NCI-H146 treated with DMSO at 0.1 percent for 48 hours (cell line): Measurements from ENCODE around the gene RMI1.

Source experiments
- DNase-seq: peaks from one replicate; lab custom pipeline; 2025; ENCODE audit not compliant: unreplicated experiment; lab: John Stamatoyannopoulos, UW

RMI1 gene

DNA sequence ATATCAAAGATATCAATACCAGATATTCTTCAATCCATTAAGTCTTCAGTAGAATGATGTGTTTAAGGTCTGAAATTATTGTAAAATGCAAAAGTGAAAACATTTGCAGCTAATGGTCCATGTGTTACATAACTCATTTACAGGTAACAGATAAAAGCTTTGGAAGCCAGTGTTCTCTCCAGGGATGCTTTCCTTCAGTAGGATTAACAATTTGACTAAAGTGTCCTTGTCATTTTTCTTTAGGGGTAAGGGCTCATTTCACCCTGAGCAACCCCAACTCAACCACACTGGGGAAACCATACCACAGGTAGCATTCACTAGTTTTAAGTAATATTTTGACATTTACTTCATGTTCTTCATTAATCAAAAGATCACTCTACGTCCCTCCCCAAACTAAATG is 13.5 kb upstream of the RMI1 start:
- no peak for DNase-seq

DNA sequence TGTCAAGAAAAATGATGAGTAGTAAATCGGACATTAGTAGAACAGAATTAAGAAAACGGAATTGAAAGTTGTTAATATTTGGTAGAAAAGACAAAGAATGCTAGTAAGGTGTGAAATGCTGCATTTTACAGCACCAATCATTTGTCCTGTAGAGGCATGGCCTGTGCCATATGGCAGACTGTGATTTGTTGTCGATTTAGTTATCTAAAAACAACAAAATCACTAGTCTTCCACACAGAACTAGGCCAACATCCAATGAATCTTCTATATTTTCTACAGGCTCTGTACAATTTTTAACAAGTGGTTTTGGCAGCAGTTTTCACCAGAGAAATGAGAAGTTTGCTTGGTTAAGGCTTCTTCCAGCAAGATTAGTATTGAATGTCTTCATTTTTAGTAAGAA is 11.0 kb upstream of the RMI1 start:
- DNase-seq: no peak

DNA sequence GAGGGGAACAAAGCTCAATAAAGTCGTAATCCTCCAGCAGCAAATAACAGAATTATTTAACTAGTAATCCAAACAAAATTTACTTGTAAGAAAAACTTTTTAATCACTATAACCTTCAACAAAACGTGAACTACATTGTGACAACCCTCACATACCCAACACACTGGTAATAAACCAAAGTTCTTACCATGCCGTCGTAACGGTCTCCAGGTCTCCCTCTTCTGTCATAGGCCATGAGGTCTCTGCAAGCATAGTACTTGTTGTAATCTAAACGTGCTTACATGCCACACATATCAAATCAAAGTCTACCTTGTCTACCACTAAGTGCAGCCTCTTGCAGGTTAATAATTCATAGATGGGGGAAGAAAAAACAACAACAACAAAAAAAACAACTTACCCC is 9.1 kb upstream of the RMI1 start:
- DNase-seq: no peak

DNA sequence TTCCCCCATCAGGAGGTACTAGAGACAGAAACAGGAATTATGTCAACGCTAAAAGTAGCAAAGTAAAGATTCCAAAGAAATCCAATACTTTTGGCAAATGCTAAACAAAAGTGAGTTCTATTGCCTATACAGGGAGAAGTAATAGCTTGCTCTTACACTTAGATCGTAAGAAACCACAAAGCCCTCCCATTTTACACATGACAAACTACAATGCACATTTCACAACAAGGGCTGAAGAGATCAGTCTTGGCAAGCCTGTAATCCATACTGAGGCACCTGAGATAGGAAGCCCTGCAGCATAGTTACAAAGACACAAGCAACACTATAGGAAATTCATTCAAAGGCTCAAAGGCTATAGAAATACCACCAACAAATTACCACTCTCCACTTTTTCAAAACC is 8.3 kb upstream of the RMI1 start:
- DNase-seq: no peak

DNA sequence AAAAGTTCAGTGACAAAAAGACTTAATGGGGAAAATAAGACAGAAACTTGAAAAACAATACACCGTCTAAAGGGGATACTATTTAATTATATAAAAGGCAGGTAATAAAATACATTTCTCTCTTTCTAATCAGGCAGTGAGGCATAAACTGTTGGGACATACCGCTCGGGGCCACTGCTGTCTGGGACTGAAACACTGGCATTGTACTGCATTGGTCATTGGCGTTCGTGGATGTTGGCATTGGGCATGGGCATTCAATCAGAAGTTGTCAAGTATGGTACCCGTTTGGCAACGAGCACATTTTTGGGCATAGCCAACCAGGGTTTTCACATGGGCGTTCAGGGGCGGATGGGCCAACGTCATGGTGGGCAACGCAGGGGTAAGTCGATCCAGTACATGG is 5.3 kb upstream of the RMI1 start:
- no peak for DNase-seq

DNA sequence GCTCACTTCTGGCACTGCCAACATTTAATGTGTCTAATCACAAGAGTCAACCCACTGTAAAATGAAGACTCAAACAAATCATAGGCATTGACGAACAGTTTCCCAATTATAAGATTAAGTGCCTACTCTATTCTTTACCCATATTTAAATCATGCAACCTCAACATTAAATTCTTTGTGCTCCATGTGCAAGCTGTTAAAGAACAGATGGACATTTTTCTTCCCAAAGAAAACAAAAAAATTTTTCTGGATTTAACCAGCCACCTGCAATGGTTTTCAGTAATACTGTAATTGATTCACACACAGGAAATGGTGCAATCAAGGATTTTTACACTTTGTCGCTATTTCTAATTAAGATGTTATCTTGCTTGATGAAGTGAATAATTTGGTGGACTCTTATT is 4.2 kb upstream of the RMI1 start:
- DNase-seq: no peak

DNA sequence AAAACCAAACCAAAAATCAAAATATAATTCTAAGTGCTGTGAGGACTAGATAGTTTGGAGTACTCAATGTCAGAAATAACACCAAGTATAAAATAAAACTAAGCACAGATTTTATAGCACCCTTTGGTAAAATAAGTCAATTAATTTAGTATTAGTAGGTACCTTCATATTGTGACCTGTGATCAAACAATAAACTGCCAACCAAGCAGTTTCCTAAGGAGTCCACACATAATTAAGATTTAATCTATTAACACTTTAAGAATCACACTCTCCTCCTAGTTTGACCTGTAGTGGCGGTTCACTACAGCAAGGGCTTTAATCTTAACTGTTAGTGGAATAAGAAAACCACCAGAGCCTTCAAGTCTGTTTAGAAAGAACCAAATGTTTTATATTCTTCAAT is 3.4 kb upstream of the RMI1 start:
- DNase-seq: no peak

DNA sequence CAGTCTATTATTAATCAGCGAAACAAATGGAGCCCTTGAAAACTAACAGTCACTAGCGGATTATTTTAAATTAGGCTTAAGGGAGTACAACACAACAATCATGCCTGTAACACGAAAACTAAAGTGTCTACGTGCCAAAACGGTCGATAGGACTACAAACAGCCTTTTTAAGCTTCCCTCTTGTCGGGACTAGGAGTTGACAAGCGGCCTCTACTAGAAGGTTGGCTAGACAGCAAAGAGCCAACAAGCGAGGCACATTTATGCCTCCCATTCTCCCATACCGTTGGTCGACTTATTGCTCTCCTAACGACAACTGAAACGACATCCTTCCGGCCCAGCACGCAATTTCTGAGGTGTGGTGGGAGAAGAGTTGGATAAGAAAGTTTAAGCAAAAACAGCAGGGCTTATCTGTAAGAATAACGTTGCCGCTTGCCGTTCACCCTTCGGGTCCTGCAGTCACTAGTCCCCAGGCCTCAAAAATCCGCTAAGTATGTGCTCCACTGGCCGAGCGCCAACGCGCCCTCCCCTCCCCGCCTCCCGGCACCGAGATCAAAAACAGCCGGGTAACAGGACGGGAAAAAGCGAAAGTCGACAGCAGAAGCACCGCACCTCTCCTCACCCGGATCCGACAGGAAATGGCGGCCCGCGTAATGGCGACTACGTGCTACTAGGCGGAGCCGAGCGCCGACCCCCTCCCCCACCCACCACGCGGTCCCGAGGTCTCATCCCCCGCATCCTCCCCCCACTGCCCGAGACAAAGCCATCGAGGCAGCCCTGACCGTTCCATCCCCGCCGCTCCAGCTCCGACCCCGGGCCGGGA is 1.4 kb upstream of the RMI1 start:
- DNase-seq: peak; percentile 8

DNA sequence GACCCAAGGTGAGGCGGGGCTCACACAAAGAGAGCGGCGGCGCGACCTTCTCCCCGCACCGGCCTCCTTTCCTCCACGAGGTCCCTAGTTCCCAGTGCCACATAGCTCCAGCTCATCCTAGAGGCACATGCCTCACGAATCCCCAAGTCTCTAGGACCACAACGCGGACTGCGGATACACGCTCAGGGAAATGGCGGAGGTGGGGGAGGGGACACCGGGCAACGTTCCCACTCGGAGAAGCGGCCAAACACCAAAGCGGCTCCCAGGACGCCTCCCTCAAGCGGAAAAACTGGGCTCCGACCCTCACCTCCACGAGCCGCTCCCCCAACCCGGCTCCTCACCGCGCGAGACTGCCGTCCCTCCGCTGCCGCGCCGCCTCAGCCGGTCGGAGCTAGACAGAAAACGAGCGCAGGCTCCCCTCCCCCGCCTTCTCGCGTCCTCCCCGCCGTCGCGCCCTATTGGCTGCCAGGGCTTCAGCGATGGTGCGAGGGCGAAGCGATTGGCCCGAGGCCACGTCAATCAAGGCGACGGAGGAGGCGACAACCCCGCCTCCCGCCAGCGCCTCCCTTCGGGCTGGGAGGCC is 702 bp upstream of the RMI1 start, which contains the start of gene HNRNPK:
Gene HNRNPK (minus strand): TSS at position 404 of the 583 bp plus-strand sequence. CDS start 1,963 bp downstream, outside the sequence.
- peak; percentile 83 for DNase-seq

DNA sequence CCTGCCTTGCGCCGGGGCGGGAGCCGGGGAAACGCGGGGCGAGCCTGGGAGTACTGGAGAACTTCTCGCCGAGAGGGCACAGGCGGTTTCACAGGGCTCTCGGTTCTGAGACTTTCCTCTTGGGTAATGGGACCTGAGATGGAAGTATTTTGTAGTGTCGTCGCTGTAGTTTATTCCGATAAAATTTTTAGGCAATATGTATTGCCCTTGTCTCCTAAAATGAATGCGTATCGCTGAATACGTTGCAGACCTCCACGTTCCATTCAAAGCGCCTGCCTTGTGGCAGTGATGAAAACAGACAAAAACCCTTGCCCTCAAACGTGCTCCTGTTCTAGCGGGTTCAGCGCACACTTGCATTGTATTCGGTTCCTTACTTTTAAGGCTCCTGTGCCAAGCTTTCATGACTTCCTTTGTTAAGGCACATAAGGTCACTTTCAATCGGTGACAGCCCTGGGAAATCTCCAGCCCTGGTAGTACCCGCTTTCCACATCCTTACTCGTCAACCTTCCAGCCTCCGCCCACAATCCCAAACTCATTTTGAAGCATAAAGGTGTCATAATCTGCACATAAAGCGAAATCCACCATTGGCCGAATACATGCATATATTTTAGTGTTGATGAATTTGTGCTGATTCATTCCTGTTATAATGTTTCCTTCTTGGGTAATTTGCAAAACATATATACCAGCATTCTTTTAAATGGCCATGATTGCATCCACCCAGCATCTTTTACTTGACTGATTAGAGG is 694 bp downstream of the RMI1 start:
- no peak for DNase-seq

DNA sequence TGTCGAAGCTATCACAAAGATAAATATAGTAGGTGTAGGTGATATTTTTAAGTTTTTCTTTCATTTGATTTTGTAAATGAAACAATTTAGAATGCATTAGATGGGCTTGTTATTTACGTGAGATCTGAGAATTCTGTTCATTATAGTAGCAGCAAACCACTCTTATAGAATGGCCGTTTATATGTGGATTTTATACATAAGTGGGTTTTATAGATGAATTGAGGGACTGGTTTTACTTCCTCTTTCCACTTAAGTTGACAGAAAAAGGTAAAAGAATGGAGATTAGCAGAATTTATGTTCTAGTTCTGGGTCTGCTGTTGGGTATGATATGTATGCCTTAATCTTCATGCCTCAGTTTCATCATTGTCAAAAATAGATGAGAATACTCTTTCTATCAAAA is 5.6 kb downstream of the RMI1 start:
- DNase-seq: no peak

DNA sequence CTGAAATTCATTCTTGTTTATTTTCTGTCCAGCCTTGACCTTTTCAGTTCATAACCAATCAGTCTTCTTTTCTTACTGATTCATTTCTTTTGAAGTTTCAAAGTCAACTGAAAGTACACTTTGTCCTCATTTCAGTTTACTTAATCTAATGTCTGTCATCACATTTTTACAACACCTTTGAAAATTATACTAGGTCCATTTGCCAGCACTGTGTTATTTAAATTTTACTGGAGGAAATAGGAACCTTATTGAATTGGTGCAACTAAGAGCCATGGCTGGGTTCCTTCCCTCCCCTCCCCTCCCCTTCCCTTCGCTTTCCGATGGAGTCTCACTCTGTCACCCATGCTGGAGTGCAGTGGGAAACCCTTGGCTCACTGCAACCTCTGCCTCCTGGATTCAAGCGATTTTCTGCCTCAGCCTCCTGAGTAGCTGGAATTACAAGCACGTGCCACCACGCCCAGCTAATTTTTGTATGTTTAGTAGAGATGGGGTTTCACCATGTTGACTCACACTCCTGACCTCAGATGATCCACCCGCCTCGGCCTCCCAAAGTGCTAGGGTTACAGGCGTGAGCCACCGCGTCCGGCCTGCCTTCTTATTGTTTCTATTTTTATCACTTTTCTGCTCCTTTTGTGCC is 6.3 kb downstream of the RMI1 start:
- DNase-seq: no peak

DNA sequence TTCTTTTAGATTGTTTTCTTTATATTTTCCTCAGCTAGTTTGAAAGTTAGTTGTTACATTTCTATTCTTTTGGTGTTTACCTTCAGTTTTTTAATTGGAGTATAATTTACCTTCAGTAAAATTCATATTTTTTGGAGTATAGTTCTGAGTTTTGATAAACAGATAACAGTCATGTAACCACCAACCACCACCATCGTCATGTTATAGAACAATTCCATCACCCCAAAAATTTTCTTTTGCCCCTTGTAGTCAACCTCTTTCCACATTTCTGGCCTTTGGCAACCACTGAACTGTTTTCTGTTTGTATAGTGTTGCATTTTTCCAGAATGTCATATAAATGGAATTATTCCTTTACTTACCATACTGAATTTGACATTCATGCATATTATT is 6.8 kb downstream of the RMI1 start:
- no peak for DNase-seq

DNA sequence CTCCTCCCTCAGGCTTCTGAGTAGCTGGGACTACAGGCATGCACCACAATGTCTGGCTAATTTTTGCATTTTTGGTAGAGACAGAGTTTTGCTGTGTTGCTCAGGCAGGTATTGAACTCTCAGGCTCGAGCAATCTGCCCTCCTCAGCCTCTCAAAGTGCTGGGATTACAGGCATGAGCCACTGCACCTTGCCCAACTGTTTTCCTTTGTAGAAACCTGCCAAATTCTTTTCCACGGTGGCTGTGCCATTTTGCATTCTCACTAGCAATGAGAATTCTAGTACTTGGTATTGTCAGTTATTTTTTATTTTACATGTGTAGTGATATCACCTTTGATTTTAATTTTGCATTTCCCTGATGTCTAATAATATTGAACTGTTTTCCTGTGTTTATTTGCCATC is 7.8 kb downstream of the RMI1 start:
- no peak for DNase-seq

DNA sequence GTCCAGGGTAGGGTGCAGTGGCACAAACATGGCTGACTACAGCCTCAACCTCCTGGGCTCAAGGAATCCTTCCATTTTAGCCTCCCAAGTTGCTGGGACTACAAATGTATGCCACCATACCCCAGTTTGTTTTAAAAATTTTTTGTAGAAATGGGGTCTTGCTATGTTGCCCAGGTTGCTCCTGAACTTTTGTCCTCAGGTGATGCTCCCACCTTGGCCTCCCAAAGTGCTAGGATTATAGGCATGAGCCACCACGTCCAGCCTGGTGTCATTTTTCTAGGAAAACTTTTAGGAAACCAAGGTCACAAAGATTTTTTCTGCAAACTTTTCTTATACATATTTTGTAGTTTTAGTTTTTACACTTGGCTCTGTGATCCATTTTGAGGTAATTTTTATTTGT is 10.8 kb downstream of the RMI1 start:
- no peak for DNase-seq

DNA sequence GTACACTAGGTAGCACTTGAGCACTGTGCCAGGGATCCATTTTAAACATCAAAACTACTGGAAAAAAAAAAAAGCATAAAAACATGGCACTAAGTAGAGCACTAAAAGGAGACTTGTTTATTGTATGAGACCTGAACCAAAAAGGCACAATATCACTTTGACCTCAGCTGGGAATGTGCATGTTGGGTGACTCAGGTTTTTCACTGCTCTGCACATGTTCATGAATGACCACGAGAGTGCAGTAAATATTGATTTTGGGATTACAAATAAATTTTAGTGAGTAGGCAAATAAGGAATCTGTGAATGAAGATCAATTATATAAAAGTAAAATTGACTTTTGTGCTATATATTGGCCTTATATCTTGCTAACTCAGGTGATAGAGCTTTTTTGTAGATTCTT is 11.8 kb downstream of the RMI1 start:
- peak; percentile 9 for DNase-seq

DNA sequence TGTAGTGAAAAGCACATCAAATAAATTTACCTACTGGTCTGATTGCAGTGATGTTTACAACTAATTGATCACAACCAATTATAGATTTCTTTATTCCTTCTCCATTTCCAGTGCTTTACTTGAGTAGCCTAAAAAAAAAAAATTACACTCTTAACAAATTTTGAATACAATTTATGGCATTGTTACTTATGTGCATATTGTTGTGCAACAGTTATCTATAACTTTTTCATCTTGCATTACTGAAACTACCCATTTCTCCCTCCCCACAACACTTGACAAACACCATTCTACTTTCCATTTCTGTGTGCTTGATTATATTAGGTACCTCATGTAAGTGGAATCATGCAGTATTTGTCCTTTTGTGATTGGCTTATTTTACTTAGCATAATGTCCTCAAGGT is 12.3 kb downstream of the RMI1 start:
- DNase-seq: no peak

DNA sequence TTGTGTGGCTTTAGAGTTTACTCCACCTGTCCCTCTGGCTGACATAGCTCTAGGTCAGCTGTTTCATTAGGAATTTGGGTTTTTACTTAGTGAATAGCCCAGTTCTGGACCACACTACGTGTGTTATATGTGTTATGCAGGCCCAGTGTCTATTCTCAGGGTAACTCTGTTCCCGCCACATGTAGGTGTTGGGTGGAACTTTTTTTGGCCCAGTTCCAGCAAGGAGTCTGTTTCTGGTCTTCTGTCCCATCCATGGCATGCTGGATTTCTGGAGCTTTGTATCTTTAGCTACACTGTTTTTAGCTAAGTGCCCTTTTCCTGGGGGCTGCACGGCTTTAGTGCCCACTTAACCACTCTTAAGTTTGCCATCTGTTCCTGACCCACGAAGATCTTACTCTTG is 15.5 kb downstream of the RMI1 start:
- DNase-seq: no peak

DNA sequence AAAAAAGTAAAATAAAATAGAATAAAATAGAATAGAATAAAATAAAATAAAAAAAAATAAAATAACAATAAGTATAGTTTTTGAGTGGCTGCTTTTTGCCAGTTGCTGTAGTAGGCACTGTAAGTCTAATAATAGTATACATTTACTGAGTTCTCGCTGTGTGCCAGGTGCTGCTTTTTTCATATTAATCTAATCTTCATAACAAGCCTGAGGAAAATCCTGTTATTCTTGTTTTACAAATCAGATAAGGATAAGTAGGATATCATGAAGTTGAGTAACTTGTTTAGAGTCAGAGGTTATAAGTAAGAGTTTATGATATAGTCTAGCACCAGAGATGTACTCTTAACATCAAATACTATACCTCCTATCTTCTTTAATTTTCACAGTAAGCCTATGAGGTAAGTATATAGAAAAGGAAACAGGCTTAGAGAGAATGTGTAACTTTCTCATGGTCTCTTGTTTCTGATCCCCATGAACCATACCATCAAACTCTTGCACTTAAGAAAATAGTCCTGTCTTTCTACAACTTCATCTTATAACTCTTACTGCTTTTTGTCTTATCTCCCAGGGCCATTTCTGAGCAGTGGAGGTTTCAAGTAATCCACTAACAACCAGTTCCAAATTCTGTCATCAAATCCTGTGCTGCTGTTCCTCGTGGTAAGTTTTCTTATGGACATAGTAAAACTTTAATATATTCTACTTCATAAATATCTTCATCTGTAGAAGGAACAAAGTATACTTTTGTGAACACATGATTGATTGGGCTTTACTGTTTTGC is 18.7 kb downstream of the RMI1 start:
- DNase-seq: no peak

DNA sequence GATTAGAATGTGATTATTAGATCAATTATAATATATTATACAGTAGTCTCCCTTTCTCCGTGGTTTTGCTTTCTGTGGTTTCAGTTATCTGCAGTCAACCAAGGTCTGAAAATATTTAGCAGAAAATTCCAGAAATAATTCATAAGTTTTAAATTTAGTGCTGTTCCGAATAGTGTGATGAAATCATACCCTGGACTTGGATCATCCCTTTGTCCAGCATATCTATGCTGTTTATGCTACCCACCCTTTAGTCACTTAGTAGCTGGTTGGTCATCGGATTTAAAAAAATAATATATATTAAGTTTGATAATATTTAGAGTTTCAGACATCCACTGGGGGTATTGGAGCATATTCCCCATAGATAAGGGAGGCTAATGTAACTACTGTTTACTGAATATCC is 19.6 kb downstream of the RMI1 start:
- no peak for DNase-seq

DNA sequence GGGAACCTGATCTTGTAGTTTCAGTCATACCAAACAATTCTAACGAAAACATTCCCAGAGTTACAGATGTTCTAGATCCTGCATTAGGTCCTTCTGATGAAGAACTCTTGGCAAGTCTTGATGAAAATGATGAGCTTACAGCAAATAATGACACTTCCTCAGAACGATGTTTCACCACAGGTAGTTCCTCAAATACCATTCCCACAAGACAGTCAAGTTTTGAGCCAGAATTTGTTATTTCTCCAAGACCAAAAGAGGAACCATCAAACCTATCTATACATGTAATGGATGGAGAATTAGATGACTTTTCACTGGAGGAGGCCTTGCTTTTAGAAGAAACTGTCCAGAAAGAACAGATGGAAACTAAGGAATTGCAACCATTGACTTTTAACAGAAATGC is 21.0 kb downstream of the RMI1 start:
- no peak for DNase-seq
